22Rv1 (cell line): Measurements from ENCODE around the gene HBZ.

Experiments
- CTCF ChIP-seq: fragments of 450-650 bp; IDR thresholded peaks from 2 replicates; pipeline ENCODE4 v1.5.1; 2017; ENCODE audit warnings: mild to moderate bottlenecking
- ZFX ChIP-seq: fragments of 450-650 bp; IDR thresholded peaks from 2 replicates; pipeline ENCODE4 v1.6.1; 2017; ENCODE audit warnings: antibody characterized with exemption, borderline replicate concordance

GRCh38 chr16:133716-134115 is 18.7 kb upstream of the HBZ start:
- no peak for TF ChIP-seq CTCF
- no peak for TF ChIP-seq ZFX
